ENCODE results near the gene THOP1.

THOP1 gene

DNA sequence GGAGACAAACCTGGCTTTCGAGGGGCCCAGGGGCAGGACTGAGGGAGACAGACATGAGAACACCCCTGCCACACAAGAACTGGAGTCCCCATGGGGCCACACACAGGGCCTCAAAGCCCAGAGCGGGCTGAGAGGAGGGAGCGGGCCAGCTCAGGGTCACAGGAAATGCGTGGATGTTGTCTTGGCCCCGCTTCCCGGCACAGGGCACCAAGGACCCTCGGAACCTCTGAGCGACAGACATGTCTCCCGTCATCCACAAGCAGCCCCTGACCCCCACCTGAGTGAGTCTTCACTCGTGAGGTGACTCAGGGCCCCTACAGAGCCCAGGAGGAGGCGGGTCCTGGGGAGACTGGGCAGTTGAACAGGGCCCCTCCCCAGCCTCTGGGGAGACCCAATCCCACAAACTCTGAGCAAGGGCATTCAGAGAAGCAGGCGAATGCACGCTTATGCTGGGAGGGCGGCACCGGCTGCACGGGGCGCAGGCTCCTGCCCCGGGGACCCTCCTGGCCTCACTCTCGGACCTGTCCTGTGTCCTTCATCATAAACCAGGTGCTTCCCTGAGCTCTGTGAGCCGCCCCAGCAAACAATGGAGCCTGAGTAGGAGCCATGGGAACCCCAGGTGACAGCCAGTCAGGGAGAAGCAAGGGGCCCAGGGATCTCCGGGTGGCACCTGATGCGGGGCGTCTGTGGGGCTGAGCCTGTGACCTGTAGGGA, 22.4 kb upstream of the THOP1 start:
- no peak for DNase-seq (ENCODE audit: low spot score)

DNA sequence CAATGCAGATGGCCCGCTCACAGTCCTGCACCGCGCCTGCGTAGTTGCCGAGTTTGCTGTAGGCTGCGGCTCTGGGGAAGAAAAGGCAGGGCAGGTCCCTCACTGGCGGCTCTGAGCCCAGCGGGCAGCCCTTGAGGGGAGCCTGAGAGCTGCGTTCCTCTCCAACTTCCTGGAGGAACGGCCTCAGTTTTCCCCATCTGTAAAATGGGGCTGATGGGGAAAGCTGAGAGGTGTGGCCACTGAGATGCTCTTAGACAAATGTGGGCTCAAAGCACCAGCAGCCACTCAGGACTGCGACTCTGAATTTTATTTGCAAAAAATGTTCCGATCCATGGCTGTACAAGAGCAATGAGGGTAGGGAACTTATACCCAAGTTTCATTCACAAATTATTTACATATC, 21.6 kb upstream of the THOP1 start:
- no peak for DNase-seq (ENCODE audit: low spot score)

DNA sequence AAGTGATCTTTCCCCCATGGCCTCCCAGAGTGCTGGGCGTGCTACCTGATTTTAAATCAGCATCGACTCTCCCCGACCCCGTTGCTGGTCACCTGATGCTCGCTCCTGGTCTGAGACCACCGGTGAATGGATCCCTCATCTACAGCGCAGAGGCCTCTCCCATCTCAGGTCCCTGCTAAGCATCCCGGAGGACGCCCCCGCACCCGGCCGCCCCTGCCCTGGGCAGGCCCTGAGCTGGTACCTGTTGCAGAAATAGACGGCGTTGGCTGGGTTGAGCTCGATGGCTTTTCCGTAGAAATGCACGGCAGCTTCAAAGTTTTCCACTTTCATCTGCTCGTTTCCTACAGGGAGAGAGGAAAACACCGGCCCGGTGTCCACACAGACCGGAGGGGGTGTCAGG, 20.4 kb upstream of the THOP1 start:
- DNase-seq (ENCODE audit: low spot score) = no peak

DNA sequence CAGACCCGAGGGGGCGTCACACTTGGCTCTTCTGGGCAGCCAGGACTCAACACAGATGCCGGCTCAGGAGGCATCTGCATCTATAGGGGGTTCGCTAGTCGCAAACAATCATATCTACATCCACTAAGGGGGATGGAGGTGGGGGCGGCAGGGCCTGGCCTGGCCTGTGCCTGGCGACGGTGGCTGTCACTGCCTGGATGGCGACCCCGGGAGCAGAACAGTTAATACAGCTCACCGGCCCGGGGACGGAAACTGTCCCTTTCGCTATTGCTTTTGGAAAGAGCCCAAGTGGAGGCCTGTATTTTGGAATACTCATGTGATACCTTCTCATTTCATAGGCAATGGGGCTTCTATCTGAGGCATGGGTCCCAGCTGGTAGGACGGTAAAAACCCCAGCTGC, 19.9 kb upstream of the THOP1 start:
- no peak for DNase-seq (ENCODE audit: low spot score)

DNA sequence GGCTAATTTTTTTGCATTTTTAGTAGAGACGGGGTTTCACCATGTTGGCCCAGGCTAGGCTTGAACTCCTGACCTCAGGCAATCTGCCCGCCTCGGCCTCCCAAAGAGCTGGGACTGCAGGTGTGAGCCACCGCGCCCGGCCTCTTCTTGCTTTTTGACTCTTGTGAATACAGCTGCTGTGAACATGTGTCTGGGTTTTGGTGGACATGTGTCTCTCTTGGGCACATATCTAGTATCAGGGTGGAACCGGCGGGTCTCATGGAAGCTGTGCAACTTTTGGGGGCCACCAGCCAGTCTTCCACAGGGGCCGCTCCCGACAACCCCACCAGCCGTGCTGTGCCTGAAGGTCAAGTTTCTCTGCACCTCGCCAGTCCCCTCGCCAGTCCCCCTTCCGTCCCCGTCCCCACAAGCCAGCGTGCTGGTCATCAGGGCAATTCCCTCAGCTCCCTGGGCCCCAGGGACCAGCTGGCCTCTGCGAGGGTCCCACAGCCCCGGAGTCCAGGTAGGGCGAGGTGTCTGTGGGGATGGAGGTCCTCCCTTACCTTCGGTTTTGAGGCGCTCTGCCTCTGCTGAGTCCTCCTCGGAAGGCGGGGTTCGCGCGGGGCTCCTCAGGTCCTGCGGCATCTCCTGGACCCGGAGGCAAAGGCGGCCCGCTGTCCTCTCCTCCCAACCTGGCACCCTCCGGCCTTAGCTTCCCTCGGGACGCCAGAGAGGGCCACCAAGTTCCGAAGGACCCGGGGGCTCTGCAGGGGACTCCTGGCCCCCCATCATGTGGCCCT, 18.5 kb upstream of the THOP1 start:
- DNase-seq (ENCODE audit: low spot score) = no peak

DNA sequence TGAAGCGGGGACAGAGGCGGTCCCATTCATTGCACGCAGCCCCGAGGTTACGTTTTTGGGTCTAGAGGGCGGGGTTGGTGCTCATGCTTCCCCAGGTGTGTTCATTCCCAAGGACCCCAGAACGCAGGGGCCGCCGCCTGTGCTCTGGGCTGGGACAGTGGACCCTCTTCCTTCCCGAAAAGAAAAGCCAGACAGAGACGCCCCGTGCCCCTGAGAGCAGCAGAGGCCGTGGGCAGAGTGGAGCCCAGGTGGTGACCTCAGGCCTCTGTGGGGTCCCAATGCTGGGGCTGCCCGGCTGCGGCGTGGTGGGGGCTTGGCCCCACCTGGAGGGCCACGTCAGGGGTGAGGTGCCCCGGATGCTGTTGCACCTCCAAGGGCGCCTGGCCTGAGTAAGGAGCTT, 17.6 kb upstream of the THOP1 start:
- DNase-seq (ENCODE audit: low spot score) = no peak

DNA sequence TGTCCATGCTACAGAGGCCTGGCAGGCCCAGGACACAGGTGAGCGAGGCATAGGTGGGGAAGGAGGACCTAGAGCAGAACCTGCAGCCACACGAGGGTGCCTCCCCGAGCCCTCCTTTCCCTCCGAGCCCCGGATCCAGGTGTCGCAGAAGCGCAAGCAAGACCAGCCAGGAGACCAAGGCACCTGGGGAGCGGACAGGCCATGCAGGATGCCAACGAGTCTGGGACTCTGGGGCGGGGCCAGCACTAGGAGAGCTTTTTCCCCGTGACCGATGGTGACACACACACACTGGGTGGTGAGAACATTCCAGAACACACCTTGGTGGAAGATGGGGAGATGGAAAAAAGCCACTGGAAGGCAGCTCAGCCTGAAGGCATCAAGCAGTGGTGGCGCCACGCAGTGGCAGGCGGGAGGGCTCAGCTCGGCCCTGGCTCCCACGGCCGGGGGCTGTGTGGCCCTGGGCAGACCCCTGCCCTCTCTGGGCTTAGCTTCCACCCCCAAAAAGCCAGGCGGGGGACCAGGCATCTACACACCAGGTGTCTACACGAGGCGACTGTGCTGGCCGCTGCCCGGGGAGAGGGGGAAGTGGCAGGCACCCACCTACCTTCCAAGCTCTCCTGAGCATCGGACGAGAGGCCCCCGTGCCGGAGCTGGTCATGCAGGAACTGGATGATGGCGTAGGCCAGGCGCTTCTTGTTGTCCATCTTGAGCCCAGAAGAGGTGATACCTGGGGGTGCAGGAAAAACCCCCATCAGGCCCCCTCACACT, 16.8 kb upstream of the THOP1 start:
- DNase-seq (ENCODE audit: low spot score) = peak; percentile 10

DNA sequence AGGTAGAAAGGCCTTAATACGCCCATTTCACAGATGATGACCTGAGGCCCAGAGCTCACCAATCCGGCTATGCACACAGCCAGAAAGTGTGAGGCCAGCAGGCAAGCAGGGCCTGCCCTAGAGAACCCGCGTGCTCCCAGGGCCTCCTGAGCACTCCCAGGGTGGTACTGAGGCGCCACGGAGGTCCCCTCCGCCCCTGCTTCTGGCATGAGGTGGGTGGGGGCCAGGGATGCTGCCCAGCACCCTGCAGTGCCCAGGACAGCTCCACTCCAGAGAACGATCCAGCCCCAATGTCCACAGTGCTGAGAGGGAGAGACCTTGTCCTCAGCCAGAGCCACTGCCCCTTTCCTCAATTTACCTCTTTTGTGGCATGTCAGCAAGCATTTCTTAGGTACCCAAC, 16.1 kb upstream of the THOP1 start:
- no peak for DNase-seq (ENCODE audit: low spot score)

DNA sequence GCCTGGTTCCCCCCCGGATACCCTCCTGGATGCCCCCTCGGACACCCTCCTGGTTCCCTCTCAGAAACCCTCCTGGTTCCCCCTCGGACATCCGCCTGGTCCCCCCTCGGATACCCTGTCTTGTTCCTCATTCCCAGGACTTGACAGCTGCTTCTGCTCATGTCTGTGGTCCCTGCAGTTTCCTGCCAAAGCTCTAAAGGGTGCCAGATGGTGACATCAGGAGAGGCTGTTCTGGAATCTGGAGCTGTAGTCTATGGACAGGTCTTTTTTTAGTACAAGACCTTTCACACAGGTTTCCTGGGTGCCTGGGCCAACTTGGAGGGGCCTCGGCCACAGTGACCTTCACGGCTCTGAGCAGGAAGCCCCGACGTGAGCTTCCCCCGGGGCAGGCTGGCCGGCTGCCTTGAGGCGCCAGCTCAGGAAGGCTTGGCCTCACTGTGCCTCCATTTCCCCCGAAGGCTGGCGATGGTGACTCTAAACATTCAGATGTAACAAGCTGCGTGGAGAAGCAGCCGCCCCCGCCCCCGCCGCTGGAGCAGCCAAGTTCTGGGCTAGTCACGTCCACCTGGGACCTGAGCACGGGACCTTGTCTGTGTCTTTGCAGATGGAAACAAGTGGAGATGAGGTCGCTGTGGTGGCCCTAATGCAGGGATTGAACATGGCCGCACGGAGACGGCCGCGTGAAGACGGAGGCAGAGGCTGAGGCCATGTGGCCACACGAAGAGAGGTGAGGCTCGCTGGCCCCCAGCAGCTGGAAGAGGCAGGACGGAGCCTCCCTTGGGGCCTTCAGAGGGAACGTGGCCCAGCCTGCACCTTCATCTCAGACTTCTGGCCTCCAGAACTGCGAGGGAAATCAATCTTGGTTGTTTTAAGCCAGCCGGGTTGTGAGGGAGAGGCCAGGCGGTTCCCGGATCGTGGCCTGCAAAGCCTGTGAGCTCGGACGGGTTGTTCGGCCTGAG, 15.0 kb upstream of the THOP1 start:
- no peak for DNase-seq (ENCODE audit: low spot score)

DNA sequence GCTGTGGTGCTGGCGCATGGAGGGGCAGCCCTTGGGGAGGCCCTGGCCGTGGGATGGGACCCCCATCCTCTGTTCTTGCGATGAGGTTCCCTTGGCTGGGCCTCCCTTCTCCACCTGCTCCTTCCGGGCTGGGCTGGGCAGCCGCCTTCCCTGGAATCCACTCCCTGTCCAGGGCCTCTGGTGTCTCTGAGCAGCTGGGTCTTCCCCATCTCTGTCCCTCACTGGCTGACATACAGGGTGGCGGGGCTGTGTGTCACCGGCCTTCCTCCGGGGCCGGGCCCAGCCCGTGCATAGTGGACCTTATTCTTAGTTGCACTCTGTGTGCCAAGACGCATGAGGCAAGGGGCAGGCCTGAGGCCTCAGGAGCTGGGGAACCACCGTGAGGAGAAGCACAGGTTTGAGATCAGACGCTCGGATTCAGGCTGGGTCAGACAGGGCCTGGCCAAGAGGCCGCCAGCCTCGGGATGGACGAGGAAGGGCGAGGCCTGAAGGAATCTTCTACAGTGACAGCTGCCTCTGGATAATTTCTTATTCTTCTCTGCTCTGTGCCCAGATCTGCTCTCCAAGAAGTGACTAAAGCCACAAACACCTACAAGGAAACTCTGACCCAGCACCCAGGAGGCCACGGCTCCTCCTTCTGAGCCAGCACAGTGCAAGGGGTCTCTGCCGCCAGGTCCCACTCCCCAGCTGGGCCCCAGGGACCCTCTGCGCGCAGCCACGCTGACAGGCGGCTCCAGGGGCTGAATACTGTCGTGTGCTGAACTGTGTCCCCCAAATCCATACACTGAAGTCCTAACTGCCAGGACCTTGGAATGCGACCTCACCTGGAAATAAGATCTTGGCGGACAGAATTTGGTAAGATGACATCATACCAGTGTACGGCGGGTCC, 13.3 kb upstream of the THOP1 start:
- no peak for DNase-seq (ENCODE audit: low spot score)

DNA sequence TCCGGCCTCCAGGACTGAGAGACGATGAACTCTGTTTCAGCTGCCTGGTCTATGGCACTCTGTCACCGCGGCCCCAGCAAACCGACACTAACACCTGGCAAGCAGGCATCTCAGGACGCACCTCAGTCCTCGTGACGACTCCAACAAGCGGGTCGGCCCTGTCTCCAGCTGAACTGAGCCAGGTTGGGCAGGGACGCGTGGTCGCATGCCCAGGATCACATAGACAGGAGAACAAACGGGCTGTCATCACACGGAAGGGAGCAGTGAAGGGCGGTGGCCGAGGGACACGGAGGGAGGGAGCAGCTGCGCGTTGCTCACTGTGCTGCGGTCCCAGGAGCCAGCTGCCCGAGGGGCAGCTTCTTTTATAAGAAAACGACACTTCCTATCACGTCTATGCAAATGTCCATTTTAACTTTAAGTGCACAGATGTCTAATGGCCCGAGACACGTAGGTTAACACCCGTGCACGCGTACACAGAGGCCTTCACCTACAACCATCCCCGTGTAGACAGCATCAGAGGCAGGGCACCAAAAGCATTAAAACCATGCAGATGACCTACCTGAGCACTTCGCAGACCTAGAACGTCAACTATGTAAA, 11.1 kb upstream of the THOP1 start:
- DNase-seq (ENCODE audit: low spot score) = no peak

DNA sequence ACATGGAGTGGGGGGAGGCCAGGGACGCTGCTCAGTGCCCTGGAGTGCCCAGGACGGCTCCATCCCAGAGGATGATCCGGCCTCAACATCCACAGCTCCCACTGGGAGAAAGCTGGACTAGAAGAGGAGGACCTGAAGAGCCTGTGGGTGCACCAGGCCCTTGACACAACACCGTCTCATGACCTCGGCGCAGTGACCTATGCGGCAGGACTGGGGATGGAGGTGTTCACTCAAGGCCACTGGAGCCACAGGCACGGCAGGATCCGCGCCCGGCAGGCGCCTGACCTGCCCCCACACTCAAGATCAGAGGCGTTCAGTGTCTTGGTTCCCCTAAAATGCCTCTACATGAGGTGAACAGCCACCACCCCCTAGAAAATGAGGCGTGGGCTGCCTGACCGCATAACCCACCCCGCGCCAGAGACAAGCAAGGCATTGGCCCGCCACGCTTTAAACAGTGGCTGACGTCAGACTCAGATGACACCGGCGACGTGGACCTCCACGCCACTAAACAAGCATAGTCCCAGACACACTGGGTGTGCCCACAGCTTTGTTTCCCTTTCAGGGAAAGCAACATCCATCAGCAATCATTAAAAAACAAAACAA, 10.2 kb upstream of the THOP1 start:
- DNase-seq (ENCODE audit: low spot score) = no peak

DNA sequence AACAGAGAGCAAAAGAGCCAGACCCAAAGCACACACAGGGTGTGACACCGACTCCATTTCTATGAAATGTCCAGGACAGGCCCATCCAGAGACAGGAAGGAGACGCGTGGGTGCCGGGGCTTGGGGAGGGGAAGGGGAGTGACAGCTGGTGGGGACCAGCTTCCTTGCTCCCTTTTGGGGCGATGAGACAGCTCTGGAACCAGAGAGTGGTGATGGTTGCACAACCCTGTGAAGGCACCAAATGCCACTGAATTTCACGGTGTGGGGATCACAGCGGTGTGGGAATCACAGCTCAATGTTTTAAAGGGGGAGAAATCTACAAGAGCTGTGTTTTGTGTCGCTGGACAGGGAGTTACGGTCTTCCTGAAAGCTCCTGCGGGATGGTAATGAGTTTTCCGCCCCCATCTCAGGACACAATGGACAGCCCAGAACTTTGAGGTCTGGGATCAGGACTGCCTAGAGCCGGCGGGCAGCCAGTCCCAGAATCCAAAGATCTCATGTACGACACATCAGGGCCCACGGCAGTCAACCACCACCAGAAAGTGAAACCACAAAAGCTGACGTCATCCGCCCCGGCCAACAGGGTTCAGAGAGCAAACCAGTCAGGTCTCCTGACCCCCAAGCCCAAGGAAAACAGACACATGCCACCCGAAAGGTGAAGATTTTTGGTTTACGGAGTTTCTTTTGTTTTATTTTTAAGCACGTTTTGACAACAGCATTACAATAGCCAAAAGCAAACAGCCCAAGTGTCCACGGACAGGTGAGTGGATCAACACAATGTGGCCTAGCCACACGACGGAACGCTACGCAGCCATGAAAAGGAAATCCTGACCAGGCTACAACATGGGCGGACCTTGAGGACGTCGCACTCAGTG, 9.5 kb upstream of the THOP1 start:
- DNase-seq (ENCODE audit: low spot score) = peak; percentile 64

DNA sequence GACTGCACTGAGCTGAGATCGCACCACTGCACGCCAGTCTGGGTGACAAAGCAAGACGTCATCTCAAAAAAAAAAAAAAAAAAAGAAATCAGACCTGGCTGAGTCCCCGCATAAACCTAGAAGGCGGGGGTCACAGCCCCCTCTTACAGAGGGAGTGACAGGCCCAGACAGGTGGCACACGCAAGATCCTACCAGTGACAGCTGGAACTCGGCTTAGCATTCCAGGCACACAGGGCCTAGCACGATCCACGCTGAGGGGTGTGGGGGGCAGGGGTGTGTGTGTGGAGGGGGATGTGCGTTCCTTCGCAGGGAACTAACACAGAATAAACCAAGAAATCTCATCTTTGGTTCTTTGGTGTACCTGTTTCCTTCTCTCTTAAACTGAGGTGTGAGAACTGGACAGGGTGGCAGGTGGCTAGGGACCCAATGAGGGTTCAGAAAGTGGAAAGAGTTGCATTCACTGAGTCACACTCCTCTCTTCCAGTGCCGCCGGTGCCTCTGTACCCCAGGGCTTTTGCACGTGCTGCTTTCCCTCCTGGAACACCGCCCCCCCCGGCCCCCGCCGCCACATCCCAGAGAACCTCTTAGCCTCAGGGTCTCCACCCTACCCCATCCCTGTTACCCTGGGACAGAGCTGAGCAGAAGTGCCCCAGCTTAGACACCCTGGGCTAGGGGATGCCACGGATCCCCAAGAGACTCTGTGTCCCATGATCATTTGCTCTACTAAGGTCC, 7.2 kb upstream of the THOP1 start:
- no peak for DNase-seq (ENCODE audit: low spot score)

DNA sequence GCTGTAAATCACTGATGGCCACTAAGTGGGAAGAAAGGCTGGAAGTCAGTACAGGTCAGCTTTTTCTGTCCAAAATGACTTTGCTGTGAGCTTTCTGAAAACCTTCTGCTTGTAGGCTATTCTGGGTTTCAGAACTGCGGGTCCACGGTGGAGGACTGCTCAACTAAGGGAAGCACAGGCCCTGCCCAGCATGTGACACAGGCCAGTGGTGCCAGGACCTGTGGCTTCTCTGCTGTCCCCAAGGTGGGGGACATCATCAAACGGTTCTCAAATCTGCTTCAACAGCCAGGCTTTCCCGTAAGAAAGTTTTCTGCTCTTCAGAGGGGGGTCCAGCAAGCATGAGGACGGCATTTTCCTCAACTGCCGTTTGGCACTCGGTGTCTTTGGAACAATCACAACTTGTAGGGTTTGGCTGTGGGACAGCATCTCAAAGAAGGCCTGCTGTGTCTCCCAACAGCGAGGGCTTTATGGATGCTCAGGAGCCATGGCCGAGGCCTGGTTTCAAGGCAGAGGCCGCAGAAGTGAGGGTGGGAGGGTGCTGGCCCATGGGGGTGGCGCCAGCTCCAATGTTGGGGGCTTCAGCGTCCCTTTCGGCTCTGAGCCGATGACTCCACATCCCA, 6.1 kb upstream of the THOP1 start:
- DNase-seq (ENCODE audit: low spot score) = no peak

DNA sequence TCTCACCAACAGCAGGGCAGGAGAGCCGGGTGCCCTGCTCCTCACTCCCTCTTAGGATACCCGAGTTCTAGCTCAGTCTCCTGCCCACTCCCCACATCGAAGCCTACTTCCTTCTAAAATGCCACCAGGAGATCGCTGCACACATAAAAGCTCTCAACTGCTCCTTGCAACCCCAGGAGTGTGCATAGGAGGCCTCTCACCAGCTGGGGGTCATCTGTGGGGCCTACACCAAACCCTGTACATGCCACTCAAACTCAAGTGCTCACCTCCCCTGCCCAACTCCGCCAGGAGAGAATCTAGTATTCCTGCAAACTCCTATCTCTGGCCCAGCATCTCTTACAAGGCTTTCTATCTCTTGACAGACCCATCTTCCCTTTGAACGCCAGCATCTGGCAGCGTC, 5.0 kb upstream of the THOP1 start:
- no peak for DNase-seq (ENCODE audit: low spot score)

DNA sequence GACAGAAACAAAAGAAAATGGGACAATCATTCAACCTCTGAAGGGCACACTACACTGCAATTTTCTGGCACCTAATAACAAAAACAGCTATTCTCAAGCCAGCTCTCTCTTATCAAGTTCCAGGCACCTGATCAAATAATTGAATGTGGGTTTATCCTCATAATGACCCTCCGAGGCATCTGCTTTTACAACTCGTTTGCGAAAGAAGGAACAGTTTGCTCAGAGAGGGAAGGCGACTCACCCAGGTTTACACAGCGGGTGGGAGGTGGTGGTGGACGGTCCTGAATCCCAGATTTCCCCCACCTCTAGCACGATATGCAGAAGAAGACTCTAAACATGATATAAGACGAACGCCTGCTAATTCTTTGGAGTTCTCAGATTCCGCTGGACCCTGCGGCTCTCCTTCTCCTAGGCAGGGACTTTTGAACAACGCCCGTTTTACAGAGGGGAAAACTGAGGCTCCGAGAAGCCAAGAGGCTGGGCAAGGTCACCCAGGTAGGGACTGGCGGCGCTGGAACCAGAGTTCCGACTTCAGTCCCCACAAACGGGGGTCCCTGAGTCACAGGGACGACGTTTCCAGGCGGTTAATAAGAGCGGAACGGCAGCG, 2.9 kb upstream of the THOP1 start:
- no peak for DNase-seq (ENCODE audit: low spot score)
